ENCODE data around the gene ATF7. TPM values are rescaled to one million over a fixed set of nuclear protein-coding genes. Genes with fewer than 3 reads are reported as not detected.
A peak's percentile ranks its signal among the peaks of the same experiment; 100 is the strongest.

Gene ATF7
- total and polyA plus RNA-seq, 2 of the 13 experiments (the other 11 are each of a cell fraction or from before 2014, with no cell fraction given) = 9.6 to 16.2 TPM

DNA sequence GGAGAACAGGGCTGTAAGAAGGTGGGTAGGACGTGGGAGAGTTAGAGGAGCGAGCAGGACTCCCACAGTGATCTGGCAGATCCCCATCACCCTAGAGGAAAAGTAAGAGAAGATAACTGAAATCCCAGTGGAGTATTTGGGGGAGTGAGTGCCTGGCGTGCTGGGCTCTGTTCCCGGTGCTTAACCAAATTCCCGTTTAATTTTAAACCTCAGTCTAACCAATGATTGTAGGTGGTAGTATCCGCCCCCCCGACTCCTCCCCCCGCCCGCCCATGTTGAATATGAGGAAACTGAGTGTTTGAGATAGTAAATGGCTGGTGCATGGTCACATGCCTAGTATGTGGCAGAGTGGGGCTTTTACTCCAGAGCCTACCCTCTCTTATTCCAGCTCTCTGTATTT is 123.9 kb downstream of the ATF7 start:
- FAIRE-seq (no peak), DNase-seq (ENCODE audit: low spot score) (no peak), ATAC-seq (no peak)
- Histone ChIP-seq H3K9ac (ENCODE audit: insufficient read depth, low read depth, low read length) (peak overlapping the region; percentile 89), H4K20me1 (ENCODE audit: insufficient read depth, low read length) (no peaks in the 10 kb centered on the region), H3K36me3 (replicated peaks in 1 of 2; ENCODE audit: control insufficient read depth in 1 of 2, insufficient read depth in 2 of 2, low read length in 2 of 2) (peaks cover 10 to 23% of the 10 kb centered on the region in 2 experiments; a peak in 4 of 5 replicates), H3K9me3 (ENCODE audit: low read length) (no peaks in the 10 kb centered on the region), H3K27ac (ENCODE audit: extremely low read length, insufficient read depth, low read length) (peak overlapping the region; percentile 88), H3K4me1 (ENCODE audit: insufficient read depth, low read length) (peaks cover 34% of the 10 kb centered on the region), H3K27me3 (ENCODE audit: control insufficient read depth in 1 of 2, insufficient read depth in 2 of 2, low read length in 2 of 2) (no peaks in the 10 kb centered on the region; a peak in 1 of 5 replicates), H3K4me3 (replicated peaks in 1 of 3; ENCODE audit: insufficient read depth in 1 of 3, low read depth in 2 of 3, low read length in 3 of 3) (peak overlapping the region; percentile 61 to 78 (median 76)), H2AFZ (ENCODE audit: low read length) (no peak overlapping the region), H3K79me2 (ENCODE audit: insufficient read depth, low read length) (peaks cover 16% of the 10 kb centered on the region), H3K4me2 (ENCODE audit: low read depth, low read length) (peak overlapping the region; percentile 96)
- TF ChIP-seq SUZ12 (IDR thresholded peaks at IDR 0.05; ENCODE audit: low read depth, low read length) (no peak), BCL6 (CRISPR knock-in tag; IDR thresholded peaks at IDR 0.05) (no peak), ZNF670 (CRISPR knock-in tag; IDR thresholded peaks at IDR 0.05; ENCODE audit: borderline replicate concordance) (no peak), ZFP41 (CRISPR knock-in tag; IDR thresholded peaks at IDR 0.05; ENCODE audit: borderline replicate concordance) (no peak), ZNF598 (CRISPR knock-in tag; IDR thresholded peaks at IDR 0.05; ENCODE audit: borderline replicate concordance) (no peak), MEIS1 (CRISPR knock-in tag; IDR thresholded peaks at IDR 0.05; ENCODE audit: borderline replicate concordance) (no peak), SRSF1 (optimal IDR thresholded peaks at IDR 0.05; ENCODE audit: low read depth, low read length) (no peak), MIXL1 (CRISPR knock-in tag; IDR thresholded peaks at IDR 0.05) (no peak), FOXK2 (IDR thresholded peaks at IDR 0.05) (no peak), PPARG (CRISPR knock-in tag; conservative IDR thresholded peaks at IDR 0.05) (no peak), ZNF292 (CRISPR knock-in tag; IDR thresholded peaks at IDR 0.05; ENCODE audit: borderline replicate concordance, low read depth) (no peak), ZNF547 (CRISPR knock-in tag; IDR thresholded peaks at IDR 0.05) (no peak), MTA3 (CRISPR knock-in tag; IDR thresholded peaks at IDR 0.05) (no peak), ZNF891 (CRISPR knock-in tag; IDR thresholded peaks at IDR 0.05) (no peak), NFIC (IDR thresholded peaks at IDR 0.05; ENCODE audit: low read length) (no peak)
- TF ChIP-seq, protein P1, sequence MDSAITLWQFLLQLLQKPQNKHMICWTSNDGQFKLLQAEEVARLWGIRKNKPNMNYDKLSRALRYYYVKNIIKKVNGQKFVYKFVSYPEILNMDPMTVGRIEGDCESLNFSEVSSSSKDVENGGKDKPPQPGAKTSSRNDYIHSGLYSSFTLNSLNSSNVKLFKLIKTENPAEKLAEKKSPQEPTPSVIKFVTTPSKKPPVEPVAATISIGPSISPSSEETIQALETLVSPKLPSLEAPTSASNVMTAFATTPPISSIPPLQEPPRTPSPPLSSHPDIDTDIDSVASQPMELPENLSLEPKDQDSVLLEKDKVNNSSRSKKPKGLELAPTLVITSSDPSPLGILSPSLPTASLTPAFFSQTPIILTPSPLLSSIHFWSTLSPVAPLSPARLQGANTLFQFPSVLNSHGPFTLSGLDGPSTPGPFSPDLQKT (CRISPR knock-in tag; IDR thresholded peaks at IDR 0.05; ENCODE audit: borderline replicate concordance) = no peak
- TF ChIP-seq, protein P2, sequence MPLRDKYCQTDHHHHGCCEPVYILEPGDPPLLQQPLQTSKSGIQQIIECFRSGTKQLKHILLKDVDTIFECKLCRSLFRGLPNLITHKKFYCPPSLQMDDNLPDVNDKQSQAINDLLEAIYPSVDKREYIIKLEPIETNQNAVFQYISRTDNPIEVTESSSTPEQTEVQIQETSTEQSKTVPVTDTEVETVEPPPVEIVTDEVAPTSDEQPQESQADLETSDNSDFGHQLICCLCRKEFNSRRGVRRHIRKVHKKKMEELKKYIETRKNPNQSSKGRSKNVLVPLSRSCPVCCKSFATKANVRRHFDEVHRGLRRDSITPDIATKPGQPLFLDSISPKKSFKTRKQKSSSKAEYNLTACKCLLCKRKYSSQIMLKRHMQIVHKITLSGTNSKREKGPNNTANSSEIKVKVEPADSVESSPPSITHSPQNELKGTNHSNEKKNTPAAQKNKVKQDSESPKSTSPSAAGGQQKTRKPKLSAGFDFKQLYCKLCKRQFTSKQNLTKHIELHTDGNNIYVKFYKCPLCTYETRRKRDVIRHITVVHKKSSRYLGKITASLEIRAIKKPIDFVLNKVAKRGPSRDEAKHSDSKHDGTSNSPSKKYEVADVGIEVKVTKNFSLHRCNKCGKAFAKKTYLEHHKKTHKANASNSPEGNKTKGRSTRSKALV (CRISPR knock-in tag; IDR thresholded peaks at IDR 0.05) = no peak
- TF ChIP-seq, protein P3, sequence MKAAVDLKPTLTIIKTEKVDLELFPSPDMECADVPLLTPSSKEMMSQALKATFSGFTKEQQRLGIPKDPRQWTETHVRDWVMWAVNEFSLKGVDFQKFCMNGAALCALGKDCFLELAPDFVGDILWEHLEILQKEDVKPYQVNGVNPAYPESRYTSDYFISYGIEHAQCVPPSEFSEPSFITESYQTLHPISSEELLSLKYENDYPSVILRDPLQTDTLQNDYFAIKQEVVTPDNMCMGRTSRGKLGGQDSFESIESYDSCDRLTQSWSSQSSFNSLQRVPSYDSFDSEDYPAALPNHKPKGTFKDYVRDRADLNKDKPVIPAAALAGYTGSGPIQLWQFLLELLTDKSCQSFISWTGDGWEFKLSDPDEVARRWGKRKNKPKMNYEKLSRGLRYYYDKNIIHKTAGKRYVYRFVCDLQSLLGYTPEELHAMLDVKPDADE (CRISPR knock-in tag; IDR thresholded peaks at IDR 0.05) = no peak
- ChIA-PET CTCF (ENCODE audit: low intra/inter-chr PET ratio, low total read pairs) (no interaction called here), POLR2A (interaction anchor here (1.7 to 2.4 kb wide), 2 partner anchors 10 to 13 kb away, joined by 6 to 35 read pairs; no protein-coding TSS in a partner anchor)
- intact Hi-C loops (cut with micrococcal nuclease; ENCODE audit: unreplicated experiment) = no loop called here
- no TSS peak for BruUV-seq (replicated peaks)
- in situ Hi-C loops (cut with HindIII; ENCODE audit: extremely low pct_ligation_motif_present, low pct_unique_long_range_greater_than_20kb) = loop anchor here (5.0 kb wide), 1 partner anchor 175 kb away; no protein-coding TSS in a partner anchor
- 81% methylated on average over 9 of the region's 9 CpGs for WGBS (ENCODE audit: low lambda C conversion rate)

Measured in HepG2 (cell line).